MV-4-11 (cell line): ENCODE results near the gene DCBLD1.
"Not testable (repeated sequence)": the region's sequence is repeated elsewhere in the genome, so short reads cannot be mapped to it uniquely, and the experiment has no call there.

Source experiments
- DNase-seq: peaks from one replicate; lab custom pipeline; 2025; lab: John Stamatoyannopoulos, UW

DCBLD1 gene

GRCh38 chr6:117501722-117502121 lies 19.2 kb downstream of the DCBLD1 start:
- DNase-seq: peak; percentile 5

GRCh38 chr6:117502580-117502979 lies 20.1 kb downstream of the DCBLD1 start:
- DNase-seq: peak; percentile 17

DNA sequence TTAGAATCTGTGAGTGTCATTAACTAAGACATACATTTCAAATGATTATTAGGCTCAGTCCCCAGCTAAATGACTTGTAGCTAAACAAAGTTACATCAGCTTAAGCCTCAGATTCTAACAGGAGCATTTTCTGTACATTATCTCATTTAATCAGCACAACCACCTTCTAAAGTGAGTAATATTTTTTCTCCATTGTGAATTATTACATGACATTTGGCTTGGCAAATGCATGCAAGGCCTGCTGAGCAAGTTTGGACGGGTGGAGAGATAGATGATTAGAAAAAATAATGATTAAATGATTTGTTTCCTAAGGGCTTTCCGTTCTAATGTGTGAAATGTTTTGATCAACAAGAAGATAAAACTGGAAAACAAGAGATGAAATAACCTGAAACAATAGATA lies 20.7 kb downstream of the DCBLD1 start:
- DNase-seq: no peak

GRCh38 chr6:117504478-117505144 lies 22.1 kb downstream of the DCBLD1 start:
- no peak for DNase-seq

GRCh38 chr6:117505311-117505710 lies 22.8 kb downstream of the DCBLD1 start:
- peak; percentile 49 for DNase-seq

DNA sequence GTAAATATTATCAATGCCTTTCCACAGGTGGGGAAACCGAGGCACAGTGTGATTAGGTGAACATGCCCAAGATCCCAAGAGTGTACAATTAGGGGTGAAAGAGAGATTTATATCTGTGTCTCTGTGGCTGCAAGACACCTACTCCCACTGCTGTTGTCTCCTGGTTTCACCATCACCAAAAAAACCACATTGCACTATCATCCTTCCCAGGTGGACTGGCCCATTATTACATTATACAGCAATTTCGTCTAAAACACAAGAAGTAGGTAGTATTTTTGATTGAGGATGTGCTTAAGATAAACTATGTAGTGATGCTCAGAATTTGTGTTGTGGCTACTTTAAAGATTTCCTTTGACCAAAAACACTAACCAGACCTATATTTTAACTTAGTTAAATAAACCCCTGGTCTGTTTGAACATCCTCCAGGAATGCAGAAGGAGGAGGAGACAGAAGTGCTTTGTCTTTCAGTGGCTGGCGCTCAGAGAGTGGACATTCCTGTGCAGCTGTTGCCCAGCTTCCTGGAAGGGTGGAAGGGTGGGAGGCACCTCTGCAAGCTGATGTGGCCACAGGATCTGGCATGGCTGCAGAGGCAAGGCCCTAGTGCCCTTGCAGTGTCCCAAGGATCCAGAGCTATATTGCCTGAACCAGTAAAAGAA lies 23.8 kb downstream of the DCBLD1 start:
- DNase-seq: no peak

- DNase-seq: no peak
Observed at GRCh38 chr6:117506907-117507306, 24.4 kb downstream of the DCBLD1 start.

- DNase-seq: no peak
Observed at GRCh38 chr6:117508450-117508971, 26.0 kb downstream of the DCBLD1 start.

- DNase-seq: no peak
Observed at GRCh38 chr6:117509021-117509420, 26.5 kb downstream of the DCBLD1 start.

DNA sequence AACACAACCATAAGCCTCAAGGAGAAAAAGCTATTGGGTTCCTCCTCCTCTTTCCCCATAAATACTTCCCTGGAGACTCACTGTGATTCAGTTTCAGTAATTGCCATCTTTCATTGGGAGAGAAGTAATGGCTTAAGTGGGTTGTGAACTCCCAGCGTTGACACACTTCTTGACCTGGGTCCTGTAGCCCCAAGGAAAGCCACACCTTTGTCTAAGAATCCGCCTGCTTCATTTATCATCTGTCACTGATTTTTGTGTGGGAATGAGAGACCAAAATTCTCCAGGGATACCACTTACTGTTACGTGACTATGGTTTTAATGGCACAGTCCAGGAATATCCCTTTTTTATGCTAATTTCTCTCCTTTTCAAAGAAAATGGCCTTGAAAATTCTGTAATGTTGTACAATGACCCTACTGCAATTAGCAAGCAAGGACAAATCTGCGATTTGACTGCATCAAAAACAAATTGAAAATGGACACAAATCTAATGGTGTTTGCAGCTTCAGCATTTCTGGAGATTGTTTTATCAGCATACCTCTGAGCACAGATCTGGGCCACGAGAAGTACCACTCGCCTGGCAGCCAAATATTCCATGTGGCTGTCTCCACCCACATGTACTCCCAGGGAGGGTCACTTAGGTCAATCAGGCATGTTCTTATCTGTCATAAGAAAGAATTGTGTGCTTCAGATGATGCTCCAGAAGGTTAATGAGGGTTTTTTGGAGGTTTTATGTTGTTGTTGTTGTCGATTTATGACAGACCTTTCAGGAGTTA lies 29.8 kb downstream of the DCBLD1 start:
- DNase-seq: no peak

GRCh38 chr6:117512987-117513573 lies 30.6 kb downstream of the DCBLD1 start:
- no peak for DNase-seq

DNA sequence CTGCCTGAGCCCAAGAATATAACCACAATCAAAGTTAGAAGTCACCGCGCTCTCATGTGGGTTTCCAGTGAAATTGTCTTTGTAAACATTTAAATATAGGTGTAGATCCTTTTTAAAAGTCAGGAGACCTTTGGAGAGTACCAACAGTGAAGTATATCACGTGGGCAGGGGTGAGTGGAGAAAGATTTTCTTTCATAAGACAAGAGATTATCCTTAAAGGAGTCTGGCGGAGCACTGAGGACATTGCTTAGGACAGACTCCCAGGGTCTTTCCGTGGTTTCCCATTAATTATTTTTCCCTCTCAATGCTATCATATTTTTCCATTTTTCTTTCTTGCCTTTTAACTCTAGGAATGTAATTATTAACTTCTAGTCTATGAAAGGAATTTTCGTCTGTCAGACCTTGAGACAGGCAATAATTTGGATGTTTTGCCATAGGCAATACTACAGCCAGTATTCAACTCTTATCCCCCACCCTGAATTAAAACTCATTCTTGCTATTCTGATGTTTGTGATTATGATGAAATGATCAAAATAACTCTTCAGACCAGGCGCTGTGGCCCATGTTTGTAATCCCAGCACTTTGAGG lies 31.4 kb downstream of the DCBLD1 start:
- no peak for DNase-seq

DNA sequence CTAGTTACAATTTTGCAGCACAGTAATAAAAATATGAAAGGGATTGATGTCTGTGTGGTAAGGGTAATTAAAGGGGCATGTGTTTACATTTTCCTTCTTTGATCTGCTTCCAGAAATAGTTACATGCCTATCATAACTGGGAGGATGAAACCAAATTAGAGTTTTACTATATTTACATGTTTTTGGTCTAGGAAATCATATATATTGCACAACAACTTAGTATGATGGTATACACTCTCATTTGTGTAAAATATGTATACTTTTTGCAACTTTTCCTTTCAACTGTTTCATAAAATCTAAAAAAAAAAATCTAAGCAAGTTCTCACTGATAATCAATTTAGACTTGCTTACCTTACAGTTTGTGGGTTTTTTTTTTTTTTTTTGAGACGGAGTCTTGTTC lies 32.2 kb downstream of the DCBLD1 start:
- DNase-seq: no peak

DNA sequence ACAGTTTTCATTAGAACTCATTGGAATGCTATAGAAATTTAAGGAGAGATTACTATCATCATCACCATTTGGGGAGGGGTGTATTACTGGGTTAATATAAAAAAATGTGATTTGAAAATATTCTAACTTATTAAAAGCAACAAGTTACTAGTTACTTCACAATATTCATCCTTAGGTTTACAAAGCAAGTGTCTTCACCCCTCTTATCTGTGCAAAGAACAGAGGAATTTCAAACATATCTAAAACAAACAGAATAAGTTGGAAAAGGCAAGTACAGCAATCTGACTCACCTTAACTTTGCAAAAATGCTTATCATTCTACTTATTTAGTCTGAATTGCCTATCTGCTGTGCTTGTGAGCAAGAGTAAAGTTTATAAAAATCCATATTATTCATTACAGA lies 32.9 kb downstream of the DCBLD1 start:
- DNase-seq: no peak

- not testable (repeated sequence) for DNase-seq
Observed at GRCh38 chr6:117517995-117518394, 35.5 kb downstream of the DCBLD1 start.

GRCh38 chr6:117518870-117519269 lies 36.4 kb downstream of the DCBLD1 start:
- DNase-seq: no peak

DNA sequence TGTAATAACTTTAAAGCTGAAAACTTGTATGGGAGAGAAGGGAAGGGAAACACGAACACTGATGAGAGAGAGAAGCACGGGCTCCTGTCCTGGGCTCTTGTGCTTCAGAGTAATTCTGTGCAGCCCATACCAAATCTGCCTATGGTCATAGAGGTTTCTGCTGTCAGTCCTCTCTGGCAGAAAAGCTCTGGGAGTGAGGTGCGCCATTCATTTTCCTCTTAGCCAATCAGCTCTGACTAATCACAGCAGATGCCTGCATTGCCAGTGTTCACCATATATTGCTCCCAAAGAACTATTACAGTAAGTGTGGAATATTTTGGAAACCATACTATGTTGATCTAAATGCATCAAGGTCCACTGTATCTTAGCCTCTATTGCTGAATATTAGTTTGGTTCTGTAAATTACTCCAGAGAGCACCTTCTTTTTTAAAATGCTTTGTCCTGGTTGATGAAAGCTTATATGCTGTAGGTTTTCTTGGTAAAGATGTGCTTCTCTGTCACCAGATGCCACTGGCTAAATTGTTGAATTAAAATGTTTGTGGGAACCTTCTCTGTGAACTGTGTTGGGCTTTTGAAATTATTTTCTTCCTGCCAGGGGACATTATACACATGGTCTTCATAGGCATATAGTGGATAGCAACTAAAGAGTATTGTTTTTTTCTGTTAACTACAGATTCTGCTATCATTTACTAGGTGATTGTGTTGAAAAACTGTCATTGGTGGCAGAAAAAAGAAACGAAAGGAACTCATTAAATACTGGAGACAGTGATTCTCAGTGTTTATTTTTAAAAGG lies 38.3 kb downstream of the DCBLD1 start:
- no peak for DNase-seq

- DNase-seq: no peak
Observed at GRCh38 chr6:117521791-117522502, 39.5 kb downstream of the DCBLD1 start.

GRCh38 chr6:117525607-117526006 lies 43.1 kb downstream of the DCBLD1 start:
- DNase-seq: no peak

DNA sequence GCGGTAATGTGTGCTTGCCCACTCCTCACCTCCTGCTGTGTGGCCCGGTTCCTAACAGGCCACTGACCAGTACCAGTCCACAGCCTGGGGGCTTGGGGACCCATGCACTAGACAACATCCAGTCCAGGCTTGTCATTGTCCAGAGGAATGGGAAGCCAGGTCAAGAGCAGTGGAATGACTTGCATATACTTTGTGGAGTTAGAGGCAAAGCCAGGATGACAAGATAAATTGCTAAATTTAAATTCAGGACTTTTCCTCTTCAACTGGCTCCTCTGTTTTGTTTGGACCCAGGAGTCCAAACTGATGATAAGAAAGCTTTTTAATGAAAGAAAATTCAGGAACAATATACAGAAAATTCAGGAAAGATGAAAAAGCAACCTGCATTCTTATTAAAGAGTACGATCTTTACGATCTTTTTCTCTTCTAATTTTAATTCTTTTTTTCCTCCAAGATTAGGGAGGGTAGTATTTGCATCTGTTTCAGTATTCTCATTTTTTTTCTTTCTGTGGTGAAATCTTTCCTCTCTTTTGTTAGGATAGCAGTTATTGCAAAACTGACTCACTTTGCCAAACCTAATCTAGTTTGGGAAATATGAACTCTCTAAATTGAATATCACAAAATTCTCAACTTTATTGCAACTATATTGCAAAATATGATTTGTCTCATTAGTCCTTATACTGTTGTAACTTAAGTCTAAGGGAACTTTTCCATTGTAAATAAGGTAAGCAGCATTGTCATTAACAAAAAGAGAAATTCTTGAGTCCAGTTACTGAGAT lies 48.2 kb downstream of the DCBLD1 start:
- no peak for DNase-seq
